RPMI8226 (cell line): ENCODE measurements around the gene QSOX1.

Source experiments
- DNase-seq: peaks from one replicate; pipeline ENCODE4 v3.0.0-alpha.2; 2015

The QSOX1 gene

GRCh38 chr1:180150982-180151381, 3.7 kb upstream of the QSOX1 start:
- no peak for DNase-seq

GRCh38 chr1:180151508-180151907, 3.2 kb upstream of the QSOX1 start:
- DNase-seq: no peak

GRCh38 chr1:180152588-180152987, 2.1 kb upstream of the QSOX1 start:
- no peak for DNase-seq

GRCh38 chr1:180153032-180153431, 1.6 kb upstream of the QSOX1 start:
- no peak for DNase-seq

GRCh38 chr1:180154003-180154324, 705 bp upstream of the QSOX1 start:
- no peak for DNase-seq

- DNase-seq: no peak
Observed at GRCh38 chr1:180155182-180155682, 563 bp downstream of the QSOX1 start.

- DNase-seq: peak; percentile 18
Observed at GRCh38 chr1:180156201-180156600, 1.5 kb downstream of the QSOX1 start.

GRCh38 chr1:180156631-180157091, 2.0 kb downstream of the QSOX1 start:
- DNase-seq: no peak

GRCh38 chr1:180157108-180157507, 2.4 kb downstream of the QSOX1 start:
- no peak for DNase-seq

GRCh38 chr1:180157576-180158057, 2.9 kb downstream of the QSOX1 start:
- no peak for DNase-seq

GRCh38 chr1:180158149-180159147, 3.8 kb downstream of the QSOX1 start:
- DNase-seq: no peak

- no peak for DNase-seq
Observed at GRCh38 chr1:180160357-180160756, 5.7 kb downstream of the QSOX1 start.

GRCh38 chr1:180163041-180163440, 8.4 kb downstream of the QSOX1 start:
- no peak for DNase-seq

GRCh38 chr1:180165096-180165495, 10.4 kb downstream of the QSOX1 start:
- DNase-seq: no peak

GRCh38 chr1:180165509-180166435, 11.1 kb downstream of the QSOX1 start:
- no peak for DNase-seq

GRCh38 chr1:180166436-180166800, 11.7 kb downstream of the QSOX1 start:
- DNase-seq: no peak

- DNase-seq: no peak
Observed at GRCh38 chr1:180167021-180167701, 12.5 kb downstream of the QSOX1 start.

GRCh38 chr1:180167721-180168467, 13.2 kb downstream of the QSOX1 start:
- DNase-seq: no peak

- peak; percentile 69 for DNase-seq
Observed at GRCh38 chr1:180168786-180169639, 14.3 kb downstream of the QSOX1 start.

GRCh38 chr1:180169640-180170195, 15.0 kb downstream of the QSOX1 start:
- no peak for DNase-seq
